ENCODE measurements around the gene ARFGAP3.

ARFGAP3 gene

GRCh38 chr22:42884616-42885375 is 27.7 kb upstream of the ARFGAP3 start:
- ATAC-seq (no peak), DNase-seq (no peak)

- ATAC-seq, result no peak
- DNase-seq, result no peak
These were observed 26.9 kb upstream of the ARFGAP3 start for GRCh38 chr22:42883970-42884369.

GRCh38 chr22:42883121-42883520 is 26.0 kb upstream of the ARFGAP3 start:
- DNase-seq, result no peak
- ATAC-seq, result no peak

GRCh38 chr22:42881982-42882656 is 25.0 kb upstream of the ARFGAP3 start:
- no peak for DNase-seq
- ATAC-seq, result no peak

DNA sequence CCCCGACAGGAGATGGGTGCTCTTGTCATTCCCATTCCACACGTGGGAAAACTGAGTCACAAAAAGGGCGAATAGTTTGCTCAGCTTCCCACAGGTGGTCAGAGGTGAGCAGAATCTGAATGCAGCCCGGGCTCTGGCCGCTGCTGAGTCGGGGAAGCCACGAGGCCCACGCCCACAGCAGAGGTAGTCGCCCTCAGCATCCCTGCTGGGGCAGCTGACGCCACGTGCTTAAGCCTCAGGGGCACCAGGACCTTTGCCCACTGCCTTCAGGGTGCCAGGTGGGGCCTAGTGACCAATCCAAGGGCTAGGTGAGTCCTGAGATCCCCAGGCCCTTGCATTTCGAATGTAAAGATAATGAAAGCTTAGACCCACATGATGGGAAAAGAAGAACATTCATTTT is 24.2 kb upstream of the ARFGAP3 start:
- no peak for DNase-seq
- no peak for ATAC-seq

GRCh38 chr22:42880815-42881214 is 23.7 kb upstream of the ARFGAP3 start:
- DNase-seq (no peak), ATAC-seq (no peak)

DNA sequence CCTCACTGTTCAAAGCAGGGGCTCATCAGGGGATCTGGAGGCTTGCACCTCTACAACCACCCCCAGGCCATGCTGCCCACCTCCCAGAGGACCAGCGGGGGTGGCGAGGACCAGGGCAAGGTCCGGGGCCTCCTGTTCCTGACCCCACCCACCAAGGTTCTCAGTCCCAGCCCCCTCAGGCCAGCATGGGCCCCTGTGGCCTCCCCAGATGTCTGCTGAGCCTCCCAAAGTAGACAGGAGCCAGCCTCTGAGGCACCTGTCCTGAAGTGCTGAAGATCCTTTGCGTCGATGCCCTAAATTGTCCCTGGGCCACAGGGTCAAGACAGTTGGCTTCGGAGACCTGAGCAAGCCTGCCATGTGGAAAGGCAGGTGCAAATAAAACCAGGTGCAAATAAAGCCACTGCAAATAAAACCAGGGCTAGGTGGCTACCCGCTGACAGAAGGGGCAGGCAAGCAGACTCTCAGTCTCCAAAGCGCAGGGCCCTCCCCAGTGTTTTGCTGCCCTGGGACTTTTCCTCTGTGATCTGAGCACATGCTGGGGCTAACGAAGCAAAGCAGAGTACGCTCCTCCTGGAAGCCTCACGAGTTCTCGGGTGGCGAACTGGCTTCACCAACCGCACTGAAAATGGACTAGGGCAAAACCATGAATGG is 22.4 kb upstream of the ARFGAP3 start:
- ATAC-seq (no peak), DNase-seq (no peak)

DNA sequence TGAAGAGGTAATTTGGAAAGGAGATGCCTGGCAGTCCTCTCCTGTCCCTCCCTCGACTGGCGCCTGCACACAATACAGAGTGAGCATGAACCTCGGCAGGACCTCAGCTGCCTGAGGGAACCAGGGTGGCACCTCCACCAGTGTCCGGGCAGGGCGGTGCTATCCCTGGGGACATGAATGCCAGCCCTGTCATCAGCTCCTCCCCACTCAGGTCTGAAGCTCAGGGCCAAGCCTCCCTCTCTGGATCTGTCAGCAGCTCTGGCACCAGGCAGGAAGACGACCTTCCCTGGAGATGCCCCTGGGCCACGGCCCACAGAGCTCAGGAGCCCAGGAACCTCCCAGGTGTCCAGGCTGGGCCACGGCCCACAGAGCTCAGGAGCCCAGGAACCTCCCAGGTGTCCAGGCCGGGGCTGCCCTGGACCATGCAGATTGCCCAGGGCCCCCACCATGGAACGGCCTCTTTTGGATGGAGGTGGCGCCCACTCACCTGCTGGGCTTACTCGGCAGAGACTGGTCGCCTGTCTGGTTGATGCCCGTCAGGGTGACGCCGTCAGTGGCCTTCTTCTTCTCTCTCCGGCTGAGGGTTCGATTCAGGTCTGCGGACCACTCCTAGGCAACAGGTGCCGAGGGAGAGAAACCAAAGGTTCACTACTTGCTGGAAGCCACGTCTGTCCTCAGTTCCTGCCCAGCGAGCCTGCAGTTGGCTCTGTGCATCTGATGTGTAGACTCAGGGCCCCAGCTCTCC is 21.7 kb upstream of the ARFGAP3 start:
- DNase-seq (no peak), ATAC-seq (no peak)

- DNase-seq, result no peak
- ATAC-seq, result no peak
These were observed 20.7 kb upstream of the ARFGAP3 start for GRCh38 chr22:42877597-42878340.

- ATAC-seq (no peak), DNase-seq (no peak)
These were observed 20.1 kb upstream of the ARFGAP3 start for GRCh38 chr22:42877158-42877557.

- DNase-seq (no peak), ATAC-seq (no peak)
These were observed 19.0 kb upstream of the ARFGAP3 start for GRCh38 chr22:42876041-42876440.

- no peak for DNase-seq
- ATAC-seq, result no peak
These were observed 16.9 kb upstream of the ARFGAP3 start for GRCh38 chr22:42874010-42874409.

GRCh38 chr22:42873356-42873755 is 16.3 kb upstream of the ARFGAP3 start:
- ATAC-seq, result no peak

DNA sequence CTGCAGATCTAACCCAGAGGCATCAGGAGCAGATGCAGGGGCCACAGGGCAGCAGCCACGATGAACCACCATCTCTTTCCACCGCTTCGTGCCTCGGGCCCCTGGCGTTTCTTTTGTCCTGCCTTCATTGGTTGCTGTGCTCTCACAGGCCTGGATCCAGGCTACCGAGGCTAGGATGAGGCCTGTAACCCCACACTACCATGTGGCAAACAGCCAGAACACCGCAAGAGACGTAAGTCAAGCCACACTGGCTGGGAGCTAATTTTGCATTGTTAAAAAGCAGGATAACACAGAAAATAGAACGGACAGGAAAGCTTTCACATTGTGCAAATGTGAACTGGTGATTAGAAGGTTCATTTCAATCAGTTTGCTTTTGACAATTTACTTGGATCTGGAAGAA is 15.7 kb upstream of the ARFGAP3 start:
- no peak for ATAC-seq

More at GRCh38 chr22:42873356-42873755, 16.3 kb upstream of the ARFGAP3 start:
- DNase-seq, result no peak

GRCh38 chr22:42871146-42872050 is 14.3 kb upstream of the ARFGAP3 start:
- ATAC-seq, result no peak
- no peak for DNase-seq

More for the DNA sequence above, 15.7 kb upstream of the ARFGAP3 start:
- no peak for DNase-seq

DNA sequence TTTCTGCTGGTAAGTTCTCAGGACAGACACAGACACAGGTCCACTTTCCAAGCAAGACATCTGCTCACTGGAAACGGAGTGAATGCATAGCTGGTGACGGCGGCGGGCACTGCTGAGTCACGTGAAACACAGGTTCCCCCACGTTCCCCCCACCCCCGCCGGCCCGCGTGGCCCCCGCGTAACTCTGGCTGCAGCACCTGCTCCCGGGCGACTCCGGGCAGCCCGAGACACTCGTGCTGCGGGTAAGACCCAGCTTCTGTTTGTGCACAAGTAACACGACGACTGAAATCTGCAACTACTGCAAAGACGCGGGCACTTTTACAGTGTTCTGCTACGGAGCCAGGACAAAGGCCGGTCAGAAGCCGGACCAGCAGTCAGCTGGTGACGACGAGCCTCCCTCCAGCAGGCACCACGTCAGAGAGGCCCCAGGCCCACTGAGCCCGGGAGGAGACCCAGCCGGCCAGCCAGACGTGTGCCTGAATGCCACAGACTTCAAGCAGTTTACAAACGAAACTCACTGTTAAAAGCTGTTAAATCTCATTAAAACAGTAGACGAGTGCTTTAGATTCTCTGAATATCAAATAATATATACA is 12.9 kb upstream of the ARFGAP3 start:
- ATAC-seq (no peak), DNase-seq (no peak)

- DNase-seq (no peak), ATAC-seq (no peak)
These were observed 12.4 kb upstream of the ARFGAP3 start for GRCh38 chr22:42869463-42869862.

GRCh38 chr22:42868751-42869251 is 11.7 kb upstream of the ARFGAP3 start:
- DNase-seq (no peak), ATAC-seq (no peak)

GRCh38 chr22:42866100-42866499 is 9.0 kb upstream of the ARFGAP3 start:
- no peak for ATAC-seq
- no peak for DNase-seq

DNA sequence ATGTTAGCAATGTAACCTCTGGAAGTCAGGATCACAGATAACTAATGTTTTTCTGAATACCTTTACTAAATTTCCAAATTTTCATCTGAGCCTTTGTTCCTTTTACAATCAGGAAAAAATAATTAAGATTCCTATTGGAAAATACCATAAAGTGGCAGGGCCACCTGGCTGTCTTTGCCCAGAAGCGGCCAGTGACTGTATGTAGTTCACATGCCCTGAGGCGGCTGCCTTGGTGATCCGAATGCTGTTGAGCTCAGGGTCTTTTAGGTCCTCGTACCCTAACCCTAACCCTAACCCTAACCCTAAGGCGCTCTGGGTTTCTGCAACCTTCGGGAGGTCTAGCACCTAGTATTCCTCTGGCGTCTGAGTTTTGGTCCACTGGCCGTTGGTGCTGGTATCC is 8.5 kb upstream of the ARFGAP3 start:
- ATAC-seq, result no peak

More for the DNA sequence above, 8.5 kb upstream of the ARFGAP3 start:
- no peak for DNase-seq
